ENCODE results near the gene LHX3.

Gene LHX3

GRCh38 chr9:136147890-136148714 lies 56.8 kb downstream of the LHX3 start:
- CTCF ChIA-PET, result interaction anchor here (1.5 kb wide), 1 partner anchor 9 kb away, joined by 3 read pairs; no protein-coding TSS in a partner anchor
- TF ChIP-seq, protein P1, sequence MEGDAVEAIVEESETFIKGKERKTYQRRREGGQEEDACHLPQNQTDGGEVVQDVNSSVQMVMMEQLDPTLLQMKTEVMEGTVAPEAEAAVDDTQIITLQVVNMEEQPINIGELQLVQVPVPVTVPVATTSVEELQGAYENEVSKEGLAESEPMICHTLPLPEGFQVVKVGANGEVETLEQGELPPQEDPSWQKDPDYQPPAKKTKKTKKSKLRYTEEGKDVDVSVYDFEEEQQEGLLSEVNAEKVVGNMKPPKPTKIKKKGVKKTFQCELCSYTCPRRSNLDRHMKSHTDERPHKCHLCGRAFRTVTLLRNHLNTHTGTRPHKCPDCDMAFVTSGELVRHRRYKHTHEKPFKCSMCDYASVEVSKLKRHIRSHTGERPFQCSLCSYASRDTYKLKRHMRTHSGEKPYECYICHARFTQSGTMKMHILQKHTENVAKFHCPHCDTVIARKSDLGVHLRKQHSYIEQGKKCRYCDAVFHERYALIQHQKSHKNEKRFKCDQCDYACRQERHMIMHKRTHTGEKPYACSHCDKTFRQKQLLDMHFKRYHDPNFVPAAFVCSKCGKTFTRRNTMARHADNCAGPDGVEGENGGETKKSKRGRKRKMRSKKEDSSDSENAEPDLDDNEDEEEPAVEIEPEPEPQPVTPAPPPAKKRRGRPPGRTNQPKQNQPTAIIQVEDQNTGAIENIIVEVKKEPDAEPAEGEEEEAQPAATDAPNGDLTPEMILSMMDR (IDR thresholded peaks at IDR 0.05; ENCODE audit: control extremely low read depth, extremely low read depth, low read depth, missing control alignments), result no peak
- no peak for DNase-seq (ENCODE audit: extremely low spot score)
- POLR2A ChIA-PET, result no interaction called here

DNA sequence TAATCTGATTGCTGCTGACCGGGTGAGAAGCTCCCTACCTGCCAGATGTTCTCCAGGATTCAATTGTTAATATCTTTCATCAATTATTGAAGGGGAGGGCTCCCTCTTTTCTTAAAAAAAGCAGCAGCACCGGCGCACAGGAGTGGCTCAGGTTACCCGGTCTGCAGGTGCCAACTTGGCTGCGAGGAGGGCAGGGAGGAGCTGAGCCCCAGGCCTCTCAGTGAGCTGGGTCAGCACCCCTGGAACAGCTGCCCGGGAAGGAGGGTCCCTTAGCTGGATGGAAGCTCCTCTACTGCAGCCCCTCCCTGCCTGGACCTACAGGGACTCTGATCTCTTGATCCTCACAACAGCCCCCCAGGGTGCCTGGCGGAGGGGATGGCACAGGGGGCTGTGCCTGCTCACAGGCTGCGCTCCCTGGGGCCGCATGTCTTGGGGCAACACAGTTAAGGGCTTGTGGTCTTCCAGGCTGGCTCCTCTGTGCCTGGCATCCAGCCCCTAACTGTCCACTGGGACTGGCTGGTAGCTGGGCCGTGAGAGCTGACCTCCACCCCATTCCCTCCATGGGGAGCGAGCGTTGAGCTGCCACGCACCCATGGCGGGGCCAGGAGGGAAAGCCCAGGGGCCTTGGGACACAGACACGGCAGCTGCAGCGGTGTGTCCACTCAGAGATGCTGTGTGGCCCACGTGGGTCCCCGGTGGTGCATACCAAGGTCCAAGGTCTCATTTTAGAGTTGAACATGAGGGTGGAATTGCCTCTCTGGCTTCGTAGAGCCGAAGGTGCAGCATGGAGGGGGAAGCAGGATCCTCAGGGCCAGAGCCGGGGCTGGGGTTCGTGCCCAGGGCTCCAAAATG lies 57.7 kb downstream of the LHX3 start:
- ChIA-PET POLR2A (no interaction called here), CTCF (interaction anchor here (1.5 kb wide), 1 partner anchor 8 kb away, joined by 3 read pairs; no protein-coding TSS in a partner anchor)
- TF ChIP-seq, protein P1 (IDR thresholded peaks at IDR 0.05; ENCODE audit: control extremely low read depth, extremely low read depth, low read depth, missing control alignments), result no peak
- no peak for DNase-seq (ENCODE audit: extremely low spot score)

Data from GM10248 (cell line).